K562 (cell line): ENCODE results near the gene RDH13. TPM values are rescaled to one million over a fixed set of nuclear protein-coding genes. Genes with fewer than 3 reads are reported as not detected.
"Not testable (repeated sequence)": the region's sequence is repeated elsewhere in the genome, so short reads cannot be mapped to it uniquely, and the experiment has no call there.

Experiments used
- ATAC-seq: fragments of 200-7000 bp; cut with Tn5 transposase; 3 replicates; pipeline ENCODE4 v1.9.1; 2020; ENCODE audit warnings: moderate library complexity
- BruUV-seq: library from RNA; stranded (reverse); fragments of 400-500 nt; replicated peaks from 2 replicates; lab custom pipeline; 2021; lab: Mats Ljungman, UMichigan
- CTCF ChIA-PET: fragments of 300-600 bp; formaldehyde crosslinking; extraction: SDS; loops from one replicate; lab custom pipeline; 2021; ENCODE audit warnings: low intra/inter-chr PET ratio; lab: Yijun Ruan, JAX
- POLR2A ChIA-PET: fragments of 300-600, 350-650 bp; sonication (Branson Sonifier 250); formaldehyde crosslinking; extraction: SDS; loops from one replicate; lab custom pipeline; 2021; ENCODE audit warnings: antibody characterized with exemption, inconsistent platforms; lab: Yijun Ruan, JAX
- DNase-seq, 4 experiments: peaks; one replicate each; pipeline versions ENCODE4 v3.0.0 to v3.0.0-alpha.2; 2011 to 2018; ENCODE audit warnings: low spot score in 3 of 4, mixed read lengths in 3 of 4; ENCODE audit errors: extremely low read depth in 1 of 4
- FAIRE-seq: peaks from 2 replicates; lab custom pipeline; 2011; peaks lifted over from hg19 to GRCh38; lab: Jason Lieb, UNC
- H2AFZ ChIP-seq: 2 replicates; pipeline ENCODE4 v1.6.0; 2011; ENCODE audit warnings: low read depth, low read length, control low read depth, inconsistent platforms
- H3K27ac ChIP-seq: fragments of 200-600 bp; 3 replicates; pipeline ENCODE4 v1.8.0; 2011; ENCODE audit warnings: low read depth, mild to moderate bottlenecking, control low read depth, inconsistent platforms, low read length, moderate library complexity, mixed read lengths; ENCODE audit errors: extremely low read depth
- H3K27me3 ChIP-seq, 2 experiments: fragments of 300-600 bp in 1 of 2; 2 replicates in 1 of 2; 3 replicates in 1 of 2; pipeline versions ENCODE4 v1.6.0 to v1.8.0; 2011; ENCODE audit warnings: inconsistent platforms in 2 of 2, low read length in 2 of 2, mild to moderate bottlenecking in 1 of 2, mixed read lengths in 1 of 2, moderate library complexity in 1 of 2; ENCODE audit not compliant: control insufficient read depth in 2 of 2, insufficient read depth in 2 of 2
- H3K36me3 ChIP-seq: fragments of 300-600 bp; 3 replicates; pipeline ENCODE4 v1.8.0; 2011; ENCODE audit warnings: mild to moderate bottlenecking, low read length, inconsistent platforms; ENCODE audit not compliant: control insufficient read depth, insufficient read depth
- H3K4me1 ChIP-seq, 2 experiments: fragments of 200-600 bp in 1 of 2; replicated peaks in 1 of 2; 2 replicates in 1 of 2; 3 replicates in 1 of 2; pipeline versions ENCODE4 v1.5.1 to v1.8.0; 2011; ENCODE audit warnings: inconsistent platforms in 2 of 2, low read length in 2 of 2, mild to moderate bottlenecking in 1 of 2, mixed read lengths in 1 of 2, moderate library complexity in 1 of 2; ENCODE audit not compliant: control insufficient read depth in 2 of 2, insufficient read depth in 2 of 2
- H3K4me2 ChIP-seq: 2 replicates; pipeline ENCODE4 v1.6.1; 2011; ENCODE audit warnings: low read length, control low read depth, inconsistent platforms, mixed read lengths; ENCODE audit not compliant: insufficient read depth
- H3K4me3 ChIP-seq: fragments of 200-600 bp; sonication (generic), shearing (Covaris generic); 2 replicates; pipeline ENCODE4 v1.5.1; 2016; ENCODE audit warnings: control low read depth, inconsistent platforms
- H3K79me2 ChIP-seq: fragments of 200-600 bp; 3 replicates; pipeline ENCODE4 v1.8.0; 2011; ENCODE audit warnings: low read length, inconsistent platforms; ENCODE audit not compliant: control insufficient read depth, insufficient read depth
- H3K9ac ChIP-seq, 2 experiments: 2 replicates each; pipeline versions ENCODE4 v1.6.0 to v1.6.1; 2011; ENCODE audit warnings: low read depth in 2 of 2, low read length in 2 of 2, control low read depth in 1 of 2, inconsistent platforms in 1 of 2, mild to moderate bottlenecking in 1 of 2, mixed read lengths in 1 of 2; ENCODE audit not compliant: insufficient read depth in 1 of 2
- H3K9me1 ChIP-seq: one replicate; pipeline ENCODE4 v1.6.0; 2011; ENCODE audit warnings: inconsistent platforms, mild to moderate bottlenecking, low read length, moderate library complexity; ENCODE audit not compliant: control insufficient read depth, insufficient read depth
- H3K9me3 ChIP-seq: replicated peaks from 2 replicates; pipeline ENCODE4 v1.5.1; 2011; ENCODE audit warnings: low read depth, low read length, inconsistent platforms; ENCODE audit not compliant: control insufficient read depth, insufficient read depth
- H4K20me1 ChIP-seq: replicated peaks from 2 replicates; pipeline ENCODE4 v1.6.1; 2011; ENCODE audit warnings: low read length, inconsistent platforms, mixed read lengths; ENCODE audit not compliant: control insufficient read depth, insufficient read depth
- CCNT2 ChIP-seq: IDR thresholded peaks from 2 replicates; pipeline ENCODE4 v1.6.1; 2011; ENCODE audit warnings: borderline replicate concordance, low read depth, mild to moderate bottlenecking, moderate library complexity, mixed read lengths, low read length; ENCODE audit not compliant: insufficient read length; ENCODE audit errors: extremely low read depth
- CHD4 ChIP-seq: fragments of 200-600 bp; sonication (generic); IDR thresholded peaks from 3 replicates; pipeline ENCODE4 v1.6.1; 2012; ENCODE audit warnings: low read depth, mild to moderate bottlenecking, mixed read lengths, low read length, inconsistent platforms; ENCODE audit not compliant: insufficient read depth, insufficient replicate concordance, poor library complexity, severe bottlenecking
- EGR1 ChIP-seq: fragments of 450-650 bp; conservative IDR thresholded peaks from 2 replicates; pipeline ENCODE4 v1.6.1; 2017; ENCODE audit warnings: mild to moderate bottlenecking
- ELF1 ChIP-seq: fragments of 200-800 bp; sonication (Bioruptor generic); IDR thresholded peaks from 2 replicates; pipeline ENCODE4 v1.6.1; 2016; ENCODE audit warnings: missing genetic modification characterization, missing compliant biosample characterization
- ETV6 ChIP-seq, 3 experiments: fragments of 150-350 bp in 1 of 3; sonication (generic) in 1 of 3; formaldehyde crosslinking in 1 of 3; IDR thresholded peaks; 2 replicates each; pipeline versions ENCODE4 v1.6.1 to v1.8.0; 2014 to 2022; ENCODE audit warnings: borderline replicate concordance in 2 of 3, low read depth in 2 of 3, antibody characterized with exemption in 1 of 3, low read length in 1 of 3, mild to moderate bottlenecking in 1 of 3, missing genetic modification reagents in 1 of 3
- GABPA ChIP-seq: fragments of 200-800 bp; sonication (Bioruptor generic); conservative IDR thresholded peaks from 2 replicates; pipeline ENCODE4 v1.6.1; 2016; ENCODE audit warnings: low read depth, missing genetic modification characterization, missing compliant biosample characterization
- KDM4B ChIP-seq, 2 experiments: fragments of 450-650 bp in 1 of 2; sonication (generic) in 1 of 2; IDR thresholded peaks; 2 replicates each; pipeline ENCODE4 v1.6.1; 2016 to 2017; ENCODE audit warnings: borderline replicate concordance in 2 of 2, antibody characterized with exemption in 1 of 2, low read depth in 1 of 2, mild to moderate bottlenecking in 1 of 2
- MBD2 ChIP-seq: sonication (generic); IDR thresholded peaks from 2 replicates; pipeline ENCODE4 v1.6.1; 2016; ENCODE audit warnings: low read depth, borderline replicate concordance
- NFE2 ChIP-seq: IDR thresholded peaks from 2 replicates; pipeline ENCODE4 v1.6.1; 2014; ENCODE audit warnings: antibody characterized with exemption, low read depth
- RNF2 ChIP-seq: sonication (generic); IDR thresholded peaks from 2 replicates; pipeline ENCODE4 v1.6.1; 2016
- SIN3A ChIP-seq, 2 experiments: fragments of 150-350 bp in 1 of 2; IDR thresholded peaks; 2 replicates each; pipeline ENCODE4 v1.6.1; 2011 to 2016; ENCODE audit warnings: borderline replicate concordance in 2 of 2, low read depth in 2 of 2, low read length in 2 of 2, mild to moderate bottlenecking in 2 of 2, moderate library complexity in 2 of 2; ENCODE audit not compliant: control insufficient read depth in 1 of 2
- SPI1 ChIP-seq: IDR thresholded peaks from 2 replicates; pipeline ENCODE4 v1.6.1; 2011; ENCODE audit warnings: low read depth, low read length, control low read depth, borderline replicate concordance
- TBP ChIP-seq: optimal IDR thresholded peaks from 2 replicates; pipeline ENCODE3; 2011; ENCODE audit warnings: low read depth, low read length, improper control_type of control experiment
- VEZF1 ChIP-seq: fragments of 200-800 bp; sonication (Bioruptor generic); IDR thresholded peaks from 2 replicates; pipeline ENCODE4 v1.6.1; 2017; ENCODE audit warnings: missing genetic modification characterization, missing compliant biosample characterization
- YY1 ChIP-seq, 3 experiments: IDR thresholded peaks; 2 replicates each; pipeline ENCODE4 v1.6.1; 2011; ENCODE audit warnings: low read length in 2 of 3, mild to moderate bottlenecking in 2 of 3, moderate library complexity in 2 of 3, borderline replicate concordance in 1 of 3, control low read depth in 1 of 3, low read depth in 1 of 3; ENCODE audit not compliant: insufficient read depth in 3 of 3, insufficient replicate concordance in 2 of 3, control insufficient read depth in 1 of 3, insufficient read length in 1 of 3; ENCODE audit errors: extremely low read depth in 1 of 3
- ZBTB7A ChIP-seq: IDR thresholded peaks from 2 replicates; pipeline ENCODE4 v1.6.1; 2011; ENCODE audit warnings: low read depth, mild to moderate bottlenecking, low read length, moderate library complexity, borderline replicate concordance; ENCODE audit not compliant: control insufficient read depth
- WGBS: fragments of 100-300 bp; shearing (Covaris generic); methylation state at CpG from one replicate; pipeline ENCODE4 v1.1.6; 2016; ENCODE audit warnings: low coverage, mixed read lengths; ENCODE audit not compliant: insufficient coverage; ENCODE audit errors: missing lambda C conversion rate; 5-methylcytosine and 5-hydroxymethylcytosine counted together
- in situ Hi-C: fragments of 300-500 bp; cut with MboI; formaldehyde crosslinking; loops from 4 replicates; pipeline ENCODE4 v1.15.0; 2018; ENCODE audit warnings: inconsistent platforms, mixed read lengths
- intact Hi-C: fragments of 100-400 bp; cut with micrococcal nuclease; formaldehyde crosslinking; loops from 2 replicates; pipeline ENCODE4 v1.14.2; 2022
- polyA plus RNA-seq, 8 experiments: library from polyadenylated mRNA; depleted of rRNA in 4 of 8; stranded (reverse) in 5 of 8; unstranded in 3 of 8; fragments of >200 nt; fragmentation: Nextera tagmentation in 2 of 8; fragmentation: Illumina TruSeq in 1 of 8; extraction: Ambion mirVana in 2 of 8; extraction: Trizol in 1 of 8; gene quantifications; 2 replicates each; pipeline versions ENCODE4 v1.2.1 to v1.2.3, GENCODE V29; 2011 to 2014; ENCODE audit warnings: inconsistent platforms in 1 of 8, missing spikeins in 1 of 8
- total RNA-seq, 7 experiments: library from RNA; depleted of rRNA in 6 of 7; stranded (reverse); fragments of >200 nt in 6 of 7; fragmentation: Illumina TruSeq in 2 of 7; extraction: Trizol in 2 of 7; gene quantifications; 2 replicates each; pipeline versions ENCODE4 v1.2.1 to v1.2.3, GENCODE V29; 2011 to 2021; ENCODE audit warnings: low replicate concordance in 1 of 7

RDH13 gene
- total and polyA plus RNA-seq, 9 of the 15 experiments (the other 6 are each of a cell fraction or from before 2014, with no cell fraction given): 7.5 to 70.3 (median 39.5) TPM

- TF ChIP-seq TBP (peak; percentile 30), CHD4 (no peak), NFE2 (no peak), SPI1 (no peak)
These were observed 35.2 kb downstream of the RDH13 start (continued) for GRCh38 chr19:55027472-55028337.

GRCh38 chr19:55027140-55027471, 35.8 kb downstream of the RDH13 start:
- Histone ChIP-seq H3K9ac (peak overlapping the region; percentile 72 to 92; a peak in 2 of 4 replicates), H3K27ac (peak overlapping the region; percentile 79; the same call in 2 of the 3 replicates), H4K20me1 (peaks cover 13% of the 10 kb centered on the region; the same call in 1 of the 2 replicates), H3K4me3 (peak overlapping the region; percentile 51), H3K79me2 (peaks cover 76% of the 10 kb centered on the region), H3K36me3 (peaks cover 44% of the 10 kb centered on the region; the same call in 2 of the 3 replicates), H3K4me2 (peak overlapping the region; percentile 93), H3K4me1 (peaks cover 2 to 16% of the 10 kb centered on the region in 2 experiments; a peak in 3 of 5 replicates)
- POLR2A ChIA-PET: interaction anchor here (1.6 to 2.5 kb wide), 3 partner anchors 9 to 53 kb away, joined by 4 to 33 read pairs (median 8); partner anchors contain the start of gene GP6
- 0% methylated on average over 6 of the region's 12 CpGs for WGBS
- in situ Hi-C loops; H3K9me3 ChIP-seq; H3K9me1 ChIP-seq; H2AFZ ChIP-seq; intact Hi-C loops; ATAC-seq; H3K27me3 ChIP-seq; CTCF ChIA-PET; BruUV-seq; TF ChIP-seq ETV6 (CRISPR knock-in tag; IDR thresholded peaks at IDR 0.05; ENCODE audit: borderline replicate concordance): not testable (repeated sequence)
- peak; percentile 78 for FAIRE-seq
- DNase-seq: peak; percentile 78 to 97 (median 82)
- TF ChIP-seq ELF1 (tag) (peak; percentile 80), YY1 (IDR thresholded peaks at IDR 0.05; ENCODE audit: borderline replicate concordance in 1 of 3, control insufficient read depth in 1 of 3, extremely low read depth in 1 of 3, insufficient read depth in 3 of 3, insufficient read length in 1 of 3, insufficient replicate concordance in 2 of 3, low read depth in 1 of 3, low read length in 2 of 3) (peak in 1 of 3 experiments; percentile 45), SPI1 (peak; percentile 81; the same call in 1 of the 2 replicates), EGR1 (peak; percentile 96), CCNT2 (peak; percentile 32), ETV6 (IDR thresholded peaks at IDR 0.05; ENCODE audit: borderline replicate concordance in 1 of 2, low read depth in 2 of 2, low read length in 1 of 2) (peak; percentile 99 to 100; a peak in 2 of 4 replicates), GABPA (tag) (peak; percentile 86), RNF2 (0 out of 2 replicates have a peak, but pooled peaks have one; percentile 17), VEZF1 (CRISPR knock-in tag) (peak; percentile 93), SIN3A (IDR thresholded peaks at IDR 0.05; ENCODE audit: borderline replicate concordance in 2 of 2, control insufficient read depth in 1 of 2, low read depth in 2 of 2, low read length in 2 of 2) (peak in 1 of 2 experiments; percentile 90; a peak in 1 of 4 replicates), ZBTB7A (0 out of 2 replicates have a peak, but pooled peaks have one; percentile 11), MBD2 (peak; percentile 86), KDM4B (IDR thresholded peaks at IDR 0.05; ENCODE audit: borderline replicate concordance in 2 of 2, low read depth in 1 of 2) (peak in 1 of 2 experiments; percentile 83; a peak in 1 of 4 replicates)
